Keratinocyte (primary cell): ENCODE measurements around the gene ACSS2. TPM values are rescaled to one million over a fixed set of nuclear protein-coding genes. Genes with fewer than 3 reads are reported as not detected.

Experiments used
- DNase-seq: peaks from one replicate; pipeline ENCODE4 v3.0.0-alpha.2; 2011; ENCODE audit warnings: low read depth, missing footprints, low spot score
- FAIRE-seq: peaks from 2 replicates; lab custom pipeline; 2011; peaks lifted over from hg19 to GRCh38; lab: Jason Lieb, UNC
- H2AFZ ChIP-seq: 2 replicates; pipeline ENCODE4 v1.6.0; 2012; ENCODE audit warnings: low read length, control low read depth, inconsistent platforms; ENCODE audit not compliant: control insufficient read depth
- H3K27ac ChIP-seq: 2 replicates; pipeline ENCODE4 v1.5.1; 2011; ENCODE audit warnings: low read length; ENCODE audit not compliant: control insufficient read depth, insufficient read depth
- H3K27me3 ChIP-seq: 3 replicates; pipeline ENCODE4 v1.6.0; 2011; ENCODE audit warnings: low read length; ENCODE audit not compliant: control insufficient read depth, insufficient read depth; ENCODE audit errors: extremely low read depth
- H3K36me3 ChIP-seq, 2 experiments: 2 replicates in 1 of 2; 3 replicates in 1 of 2; pipeline ENCODE4 v1.5.1; 2011; ENCODE audit warnings: low read length in 2 of 2, mild to moderate bottlenecking in 1 of 2; ENCODE audit not compliant: control insufficient read depth in 2 of 2, insufficient read depth in 2 of 2; ENCODE audit errors: extremely low read depth in 1 of 2
- H3K4me1 ChIP-seq: 3 replicates; pipeline ENCODE4 v1.5.1; 2011; ENCODE audit warnings: low read length; ENCODE audit not compliant: control insufficient read depth, insufficient read depth; ENCODE audit errors: extremely low read depth
- H3K4me2 ChIP-seq: 3 replicates; pipeline ENCODE4 v1.6.0; 2011; ENCODE audit warnings: low read depth, low read length; ENCODE audit not compliant: control insufficient read depth, insufficient read depth; ENCODE audit errors: extremely low read depth
- H3K4me3 ChIP-seq, 3 experiments: fragments of 200-600 bp in 1 of 3; sonication (generic) in 1 of 3; 2 replicates in 2 of 3; 3 replicates in 1 of 3; pipeline ENCODE4 v1.5.1; 2011 to 2016; ENCODE audit warnings: low read length in 3 of 3, mild to moderate bottlenecking in 3 of 3, control low read depth in 2 of 3, inconsistent platforms in 1 of 3, low read depth in 1 of 3, mixed read lengths in 1 of 3, mixed run types in 1 of 3, moderate library complexity in 1 of 3; ENCODE audit not compliant: control insufficient read depth in 2 of 3, insufficient read depth in 2 of 3; ENCODE audit errors: extremely low read depth in 1 of 3
- H3K79me2 ChIP-seq: 2 replicates; pipeline ENCODE4 v1.6.0; 2012; ENCODE audit warnings: low read length; ENCODE audit not compliant: control insufficient read depth, insufficient read depth
- H3K9ac ChIP-seq: 3 replicates; pipeline ENCODE4 v1.6.0; 2011; ENCODE audit warnings: low read length; ENCODE audit not compliant: control insufficient read depth, insufficient read depth; ENCODE audit errors: extremely low read depth
- H3K9me1 ChIP-seq: 3 replicates; pipeline ENCODE4 v1.6.0; 2011; ENCODE audit warnings: low read length; ENCODE audit not compliant: control insufficient read depth, insufficient read depth; ENCODE audit errors: extremely low read depth
- H3K9me3 ChIP-seq: 2 replicates; pipeline ENCODE4 v1.5.1; 2012; ENCODE audit warnings: low read depth, low read length; ENCODE audit not compliant: control insufficient read depth
- H4K20me1 ChIP-seq: 3 replicates; pipeline ENCODE4 v1.6.0; 2011; ENCODE audit warnings: low read length; ENCODE audit not compliant: control insufficient read depth, insufficient read depth; ENCODE audit errors: extremely low read depth
- CTCF ChIP-seq, 3 experiments: IDR thresholded peaks in 1 of 3; conservative IDR thresholded peaks in 1 of 3; optimal IDR thresholded peaks in 1 of 3; 2 replicates in 2 of 3; 3 replicates in 1 of 3; pipeline versions ENCODE3 to v1.5.1; 2011; ENCODE audit warnings: low read length in 3 of 3, mild to moderate bottlenecking in 3 of 3, moderate library complexity in 2 of 3, control low read depth in 1 of 3, inconsistent platforms in 1 of 3; ENCODE audit not compliant: insufficient read depth in 2 of 3; ENCODE audit errors: extremely low read depth in 1 of 3
- EZH2 ChIP-seq: IDR thresholded peaks from one replicate; pipeline ENCODE4 v1.6.1; 2012; ENCODE audit warnings: inconsistent platforms, mild to moderate bottlenecking, low read length, moderate library complexity
- dilution Hi-C: fragments of 300-500 bp; cut with MboI; formaldehyde crosslinking; loops from one replicate; pipeline ENCODE4 v1.7.0; 2020; ENCODE audit warnings: low sequenced_read_pairs; ENCODE audit not compliant: extremely low pct_ligation_motif_present
- polyA plus RNA-seq, 5 experiments: library from polyadenylated mRNA; depleted of rRNA in 3 of 5; stranded (reverse) in 3 of 5; stranded (forward) in 1 of 5; unstranded in 1 of 5; fragments of >200 nt; gene quantifications; 1 replicate in 1 of 5; 2 replicates in 3 of 5; 3 replicates in 1 of 5; pipeline versions ENCODE4 v1.2.1 to v1.2.3, GENCODE V29; 2011 to 2012; ENCODE audit warnings: missing spikeins in 2 of 5, low read depth in 1 of 5, low replicate concordance in 1 of 5

The ACSS2 gene
- polyA plus RNA-seq, 1 donor (not counting 4 experiments of a cell fraction or from before 2014, with no cell fraction given), result 90.6 TPM

GRCh38 chr20:34859367-34859766 lies 17.0 kb upstream of the ACSS2 start:
- Histone ChIP-seq H3K9me3 (no peaks in the 10 kb centered on the region), H3K9ac (no peak overlapping the region), H2AFZ (no peak overlapping the region), H4K20me1 (no peaks in the 10 kb centered on the region), H3K4me1 (no peaks in the 10 kb centered on the region), H3K9me1 (no peaks in the 10 kb centered on the region), H3K27ac (no peak overlapping the region), H3K36me3 (no peaks in the 10 kb centered on the region), H3K4me2 (no peak overlapping the region), H3K4me3 (no peak overlapping the region), H3K27me3 (no peaks in the 10 kb centered on the region), H3K79me2 (no peaks in the 10 kb centered on the region)
- dilution Hi-C loops, result no loop called here
- DNase-seq, result no peak
- FAIRE-seq, result no peak
- TF ChIP-seq CTCF (optimal IDR thresholded peaks at IDR 0.05 in 1 of 3, IDR thresholded peaks at IDR 0.05 in 1 of 3, conservative IDR thresholded peaks at IDR 0.05 in 1 of 3; ENCODE audit: extremely low read depth in 1 of 3, insufficient read depth in 2 of 3, low read length in 3 of 3), result no peak
- TF ChIP-seq EZH2, result no peak

DNA sequence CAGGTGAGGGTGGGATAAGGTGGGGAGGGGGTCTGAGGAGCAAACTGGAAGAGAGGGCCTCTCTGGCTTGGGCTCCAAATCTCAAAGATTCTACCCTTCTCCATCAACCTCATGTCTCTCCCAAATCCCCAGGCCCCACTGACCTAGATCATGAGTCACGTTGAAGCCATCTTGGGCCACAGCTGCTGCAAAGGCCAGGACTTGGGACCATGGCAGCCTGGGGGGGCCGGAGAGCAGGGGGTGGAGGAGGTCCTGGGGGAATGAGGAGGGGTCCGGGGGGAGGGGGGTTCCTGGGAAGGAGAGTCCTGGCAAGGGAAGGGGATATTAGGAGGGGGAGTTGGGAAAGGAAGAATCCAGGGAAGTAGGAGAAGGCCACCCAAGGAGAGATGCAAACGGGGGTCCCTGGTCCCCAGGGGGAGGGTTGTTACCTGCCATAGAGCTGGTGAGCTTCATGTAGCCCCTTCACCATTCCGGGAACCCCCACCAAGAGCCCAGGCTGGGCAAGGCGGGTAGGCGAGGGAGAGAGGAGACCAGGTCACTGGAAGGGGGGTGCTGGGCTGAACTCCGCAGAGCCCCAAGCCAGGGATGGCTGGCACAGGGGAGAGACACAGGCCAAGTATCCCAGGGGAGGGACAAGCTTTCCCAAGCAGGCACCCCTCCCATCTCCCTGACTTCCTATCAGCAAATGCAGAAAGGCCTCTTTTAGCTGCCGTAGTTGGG lies 16.4 kb upstream of the ACSS2 start:
- no peaks in the 10 kb centered on the region for H4K20me1 ChIP-seq
- H3K79me2 ChIP-seq, result no peaks in the 10 kb centered on the region
- H3K4me3 ChIP-seq, result no peak overlapping the region
- FAIRE-seq, result no peak
- TF ChIP-seq CTCF (optimal IDR thresholded peaks at IDR 0.05 in 1 of 3, IDR thresholded peaks at IDR 0.05 in 1 of 3, conservative IDR thresholded peaks at IDR 0.05 in 1 of 3; ENCODE audit: extremely low read depth in 1 of 3, insufficient read depth in 2 of 3, low read length in 3 of 3), result no peak
- TF ChIP-seq EZH2, result no peak
- H3K27ac ChIP-seq, result no peak overlapping the region
- no peaks in the 10 kb centered on the region for H3K27me3 ChIP-seq
- DNase-seq, result no peak
- H3K36me3 ChIP-seq, result no peaks in the 10 kb centered on the region
- no peak overlapping the region for H2AFZ ChIP-seq
- H3K4me2 ChIP-seq, result no peak overlapping the region
- no peaks in the 10 kb centered on the region for H3K9me1 ChIP-seq
- no peaks in the 10 kb centered on the region for H3K4me1 ChIP-seq
- dilution Hi-C loops, result no loop called here
- H3K9ac ChIP-seq, result no peak overlapping the region
- no peaks in the 10 kb centered on the region for H3K9me3 ChIP-seq
